NOMO-1 treated with dmso at 0.1 percent for 144 hours (cell line): ENCODE results near the gene CDKN2C.
A peak's percentile ranks its signal among the peaks of the same experiment; 100 is the strongest.
"Not testable (repeated sequence)": the region's sequence is repeated elsewhere in the genome, so short reads cannot be mapped to it uniquely, and the experiment has no call there.

ENCODE experiments used
- DNase-seq: peaks from one replicate; lab custom pipeline; 2025; ENCODE audit not compliant: unreplicated experiment; lab: John Stamatoyannopoulos, UW

Gene CDKN2C

GRCh38 chr1:50969611-50970508 lies at the start of gene CDKN2C:
Gene CDKN2C (plus strand): TSS chr1:50970245. CDS start chr1:50970369, 124 bp downstream.
- DNase-seq: peak; percentile 55

- DNase-seq: no peak
Measured at GRCh38 chr1:50920409-50920808, 49.6 kb upstream of the CDKN2C start.

GRCh38 chr1:50921029-50921428 lies 49.0 kb upstream of the CDKN2C start:
- DNase-seq: no peak

- no peak for DNase-seq
Measured at GRCh38 chr1:50923564-50923963, 46.5 kb upstream of the CDKN2C start.

- no peak for DNase-seq
Measured at GRCh38 chr1:50929376-50929958, 40.6 kb upstream of the CDKN2C start.

GRCh38 chr1:50930193-50930592 lies 39.9 kb upstream of the CDKN2C start:
- no peak for DNase-seq

- no peak for DNase-seq
Measured at GRCh38 chr1:50930965-50931737, 38.9 kb upstream of the CDKN2C start.

DNA sequence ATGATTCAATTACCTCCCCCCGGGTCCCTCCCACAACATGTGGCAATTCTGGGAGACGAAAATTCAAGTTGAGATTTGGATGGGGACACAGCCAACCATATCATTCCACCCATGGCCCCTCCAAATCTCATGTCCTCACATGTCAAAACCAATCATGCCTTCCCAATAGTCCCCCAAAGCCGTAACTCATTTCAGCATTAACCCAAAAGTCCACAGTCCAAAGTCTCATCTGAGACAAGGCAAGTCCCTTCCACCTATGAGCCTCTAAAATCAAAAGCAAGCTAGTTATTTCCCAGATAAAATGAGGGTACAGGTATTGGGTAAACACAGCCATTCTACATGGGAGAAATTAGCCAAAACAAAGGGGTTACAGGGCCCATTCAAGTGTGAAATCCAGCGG lies 38.0 kb upstream of the CDKN2C start:
- not testable (repeated sequence) for DNase-seq

DNA sequence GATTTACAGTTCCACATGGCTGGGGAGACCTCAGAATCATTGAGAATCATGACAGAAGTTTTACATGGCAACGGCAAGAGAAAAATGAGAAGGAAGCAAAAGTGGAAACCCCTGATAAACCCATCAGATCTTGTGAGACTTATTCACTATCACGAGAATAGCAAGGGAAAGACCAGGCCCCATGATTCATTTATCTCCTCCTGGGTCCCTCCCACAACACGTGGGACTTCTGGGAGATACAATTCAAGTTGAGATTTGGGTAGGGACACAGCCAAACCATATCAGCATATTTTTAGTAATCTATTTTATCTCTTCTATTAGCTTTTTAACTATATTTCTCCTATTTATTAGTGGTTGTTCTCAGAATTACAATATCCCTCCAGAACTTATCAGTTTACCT lies 36.3 kb upstream of the CDKN2C start:
- not testable (repeated sequence) for DNase-seq

DNA sequence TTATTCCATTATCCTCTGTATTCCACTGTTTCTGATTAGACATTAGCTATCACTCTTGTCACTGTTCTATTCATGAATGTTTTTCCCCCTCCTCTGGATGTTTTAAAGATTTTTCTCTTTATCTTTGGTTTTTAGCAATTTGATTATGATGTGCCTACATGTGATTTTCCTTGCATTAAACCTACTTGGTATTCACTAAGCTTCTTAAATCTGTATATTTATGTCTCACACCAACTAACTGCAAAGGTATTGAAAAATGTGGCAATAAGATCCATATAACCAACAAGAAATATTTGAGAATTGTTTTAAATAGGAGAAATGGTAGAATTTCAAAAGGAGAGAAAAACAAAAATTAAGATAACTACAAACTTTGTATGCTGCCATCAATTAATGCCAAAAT lies 35.2 kb upstream of the CDKN2C start:
- no peak for DNase-seq

DNA sequence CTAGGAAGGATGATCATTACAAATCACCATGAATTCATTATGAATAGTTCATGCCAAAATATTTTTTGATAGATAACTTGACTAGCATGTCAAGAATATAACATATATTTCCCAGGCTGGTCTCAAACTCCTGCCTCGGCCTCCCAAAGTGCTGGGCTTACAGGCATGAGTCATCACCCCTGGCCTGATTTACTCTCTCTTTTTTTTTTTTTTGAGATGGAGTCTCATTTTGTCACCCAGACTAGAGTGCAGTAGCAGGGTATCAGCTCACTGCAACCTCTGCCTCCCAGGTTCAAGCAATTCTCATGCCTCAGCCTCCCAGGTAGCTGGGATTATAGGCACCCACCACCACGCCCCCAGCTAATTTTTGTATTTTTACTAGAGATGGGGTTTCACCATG lies 34.8 kb upstream of the CDKN2C start:
- DNase-seq: not testable (repeated sequence)

DNA sequence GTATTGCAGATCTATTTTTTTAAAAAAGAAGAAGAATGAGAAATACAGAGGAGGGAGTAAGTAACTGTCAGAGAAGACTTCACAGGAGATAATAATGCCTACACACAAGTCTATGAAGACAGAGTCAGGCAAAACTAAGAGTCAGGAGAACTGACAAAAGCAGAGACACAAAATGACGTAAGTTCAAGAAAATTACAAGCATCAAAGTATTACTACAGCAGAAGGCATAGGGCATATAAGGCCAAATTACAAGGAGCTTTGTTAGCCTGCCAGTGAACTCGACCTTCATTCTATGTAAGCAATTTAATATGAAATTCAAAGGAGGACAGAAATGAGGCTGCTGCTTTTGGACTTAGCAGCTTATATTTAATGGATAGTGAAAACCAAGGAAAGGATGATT lies 33.7 kb upstream of the CDKN2C start:
- no peak for DNase-seq

DNA sequence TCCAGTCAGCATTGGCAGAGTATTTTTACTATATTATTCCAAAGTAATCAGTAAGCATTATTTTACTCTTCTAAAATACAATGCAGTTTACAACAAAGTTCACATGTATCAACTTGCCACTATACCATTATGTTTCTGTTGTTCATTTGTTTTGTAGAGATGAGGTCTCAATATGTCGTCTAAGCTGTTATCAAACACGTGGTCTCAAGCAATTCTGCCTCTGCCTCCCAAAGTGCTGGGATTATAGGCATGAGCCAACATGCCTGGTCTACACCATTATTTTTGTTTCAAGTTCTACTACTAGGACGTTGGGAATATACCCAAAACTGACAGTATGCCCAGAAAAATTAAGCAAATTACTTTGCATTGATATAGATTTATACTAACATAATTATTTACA lies 29.8 kb upstream of the CDKN2C start:
- DNase-seq: no peak

- DNase-seq: no peak
Measured at GRCh38 chr1:50942334-50942733, 27.7 kb upstream of the CDKN2C start.

DNA sequence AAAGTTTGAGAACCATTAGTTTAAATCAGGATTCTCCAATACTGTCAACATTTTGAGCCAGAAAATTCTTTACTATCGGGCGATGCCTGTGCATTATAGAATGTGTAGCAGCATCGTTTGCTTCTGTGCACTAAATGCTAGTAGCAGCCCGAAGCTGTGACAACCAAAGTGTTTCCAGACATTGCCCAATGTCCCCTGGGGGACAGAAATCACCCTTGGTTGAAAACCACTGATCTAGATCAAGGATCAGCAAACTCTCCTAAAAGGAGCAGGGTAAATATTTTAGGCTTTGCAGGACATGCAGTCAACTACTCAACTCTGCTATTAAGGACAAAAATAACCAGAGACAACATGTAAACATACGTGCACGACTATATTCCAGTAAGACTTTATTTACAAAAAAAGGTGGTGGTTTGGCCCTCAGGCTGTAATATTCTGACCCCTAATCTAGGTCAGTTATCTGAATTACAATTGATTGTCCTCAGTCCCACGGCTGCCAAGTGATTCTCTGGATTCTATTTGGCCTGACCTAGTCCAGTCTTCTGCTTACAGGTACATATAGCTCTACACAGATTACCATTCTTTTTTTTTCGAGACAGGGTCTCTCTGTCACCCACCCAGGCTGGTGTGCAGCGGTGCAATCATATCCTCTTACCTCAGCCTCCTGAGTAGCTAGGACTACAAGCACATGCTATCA lies 20.6 kb upstream of the CDKN2C start:
- DNase-seq: no peak

DNA sequence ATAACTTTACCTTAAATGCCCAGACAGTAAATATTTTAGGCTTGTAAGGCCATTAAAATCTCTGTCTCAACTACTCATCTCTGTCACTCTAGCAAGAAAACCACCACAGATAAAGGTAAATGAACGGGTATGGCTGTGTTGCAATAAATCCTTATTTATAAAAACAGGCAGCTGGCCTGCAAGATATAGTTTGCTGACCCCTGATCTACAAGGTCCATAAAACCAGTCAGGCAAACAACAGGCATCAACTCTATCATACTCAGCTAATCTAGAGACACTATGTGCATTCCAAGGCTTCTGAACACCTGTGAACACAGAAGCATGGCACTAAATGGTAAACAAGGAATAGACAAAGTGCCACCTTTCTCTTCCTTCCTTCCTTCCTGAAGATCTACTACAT lies 19.6 kb upstream of the CDKN2C start:
- no peak for DNase-seq

DNA sequence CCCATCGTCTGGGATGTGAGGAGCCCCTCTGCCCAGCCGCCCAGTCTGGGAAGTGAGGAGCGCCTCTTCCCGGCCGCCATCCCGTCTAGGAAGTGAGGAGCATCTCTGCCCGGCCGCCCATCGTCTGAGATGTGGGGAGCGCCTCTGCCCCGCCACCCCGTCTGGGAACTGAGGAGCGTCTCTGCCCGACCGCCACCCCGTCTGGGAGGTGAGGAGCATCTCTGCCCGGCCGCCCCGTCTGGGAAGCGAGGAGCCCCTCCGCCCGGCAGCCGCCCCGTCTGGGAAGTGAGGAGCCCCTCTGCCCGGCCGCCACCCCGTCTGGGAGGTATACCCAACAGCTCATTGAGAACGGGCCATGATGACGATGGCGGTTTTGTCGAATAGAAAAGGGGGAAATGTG lies 17.5 kb upstream of the CDKN2C start:
- not testable (repeated sequence) for DNase-seq

GRCh38 chr1:50955116-50955515 lies 14.9 kb upstream of the CDKN2C start:
- no peak for DNase-seq

- peak; percentile 59 for DNase-seq
Measured at GRCh38 chr1:50959303-50959912, 10.6 kb upstream of the CDKN2C start.

DNA sequence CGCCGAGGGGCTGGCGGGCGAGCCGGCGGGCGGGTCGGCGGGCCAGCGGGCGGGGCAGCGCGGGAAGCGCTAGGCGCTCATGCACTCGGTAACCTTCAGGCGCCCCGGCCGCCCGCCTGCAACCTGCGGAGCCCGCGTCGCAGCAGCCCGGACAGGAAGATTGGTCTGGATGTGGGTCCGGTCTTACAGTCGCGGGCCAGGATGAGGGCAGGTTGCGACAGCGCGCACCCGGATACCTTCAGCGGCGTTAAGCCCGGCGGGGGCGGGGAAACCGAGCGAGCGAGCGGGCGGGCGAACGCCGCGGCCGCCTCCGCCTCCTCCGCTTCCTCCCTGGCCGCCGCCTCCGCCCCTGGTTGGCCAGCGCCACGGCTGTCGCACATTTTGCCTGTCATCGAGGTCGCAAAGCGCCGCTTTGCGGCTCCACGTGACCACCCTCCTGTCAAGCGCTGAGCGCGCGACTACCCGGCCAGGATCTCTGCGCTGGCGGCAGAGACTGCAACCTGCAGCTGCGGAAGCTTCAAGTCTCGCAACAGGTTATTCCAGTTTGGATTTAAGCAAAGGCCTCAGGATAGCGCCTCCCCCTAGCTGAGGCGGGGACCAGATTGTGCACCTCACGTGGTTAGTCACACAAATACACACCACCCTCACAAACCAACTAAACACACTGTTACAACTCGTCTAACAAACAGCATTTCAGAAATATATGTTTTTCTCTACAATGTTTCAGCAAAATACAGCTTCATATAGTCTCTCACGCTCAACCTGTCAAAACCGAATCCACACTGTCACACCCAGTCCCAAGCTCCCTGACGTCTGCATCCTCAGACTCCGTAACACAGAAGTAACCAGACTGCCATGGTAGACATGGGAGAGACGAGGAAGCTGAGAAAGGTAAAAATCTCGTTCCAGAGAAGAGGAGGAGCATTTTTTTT lies 9.9 kb upstream of the CDKN2C start, which contains the start of gene FAF1:
Gene FAF1 (minus strand): TSS at position 355 of the 932 bp plus-strand sequence. CDS start 456 bp downstream, outside the sequence.
- DNase-seq: peak; percentile 97
